GM18861 (cell line): Measurements from ENCODE around the gene TRIP13.
A peak's percentile ranks its signal among the peaks of the same experiment; 100 is the strongest.
"Not testable (repeated sequence)": the region's sequence is repeated elsewhere in the genome, so short reads cannot be mapped to it uniquely, and the experiment has no call there.

Experiments
- ATAC-seq: cut with Tn5 transposase; IDR thresholded peaks from one replicate; pipeline ENCODE4 v1.9.1; 2021; ENCODE audit not compliant: unreplicated experiment

The TRIP13 gene

DNA sequence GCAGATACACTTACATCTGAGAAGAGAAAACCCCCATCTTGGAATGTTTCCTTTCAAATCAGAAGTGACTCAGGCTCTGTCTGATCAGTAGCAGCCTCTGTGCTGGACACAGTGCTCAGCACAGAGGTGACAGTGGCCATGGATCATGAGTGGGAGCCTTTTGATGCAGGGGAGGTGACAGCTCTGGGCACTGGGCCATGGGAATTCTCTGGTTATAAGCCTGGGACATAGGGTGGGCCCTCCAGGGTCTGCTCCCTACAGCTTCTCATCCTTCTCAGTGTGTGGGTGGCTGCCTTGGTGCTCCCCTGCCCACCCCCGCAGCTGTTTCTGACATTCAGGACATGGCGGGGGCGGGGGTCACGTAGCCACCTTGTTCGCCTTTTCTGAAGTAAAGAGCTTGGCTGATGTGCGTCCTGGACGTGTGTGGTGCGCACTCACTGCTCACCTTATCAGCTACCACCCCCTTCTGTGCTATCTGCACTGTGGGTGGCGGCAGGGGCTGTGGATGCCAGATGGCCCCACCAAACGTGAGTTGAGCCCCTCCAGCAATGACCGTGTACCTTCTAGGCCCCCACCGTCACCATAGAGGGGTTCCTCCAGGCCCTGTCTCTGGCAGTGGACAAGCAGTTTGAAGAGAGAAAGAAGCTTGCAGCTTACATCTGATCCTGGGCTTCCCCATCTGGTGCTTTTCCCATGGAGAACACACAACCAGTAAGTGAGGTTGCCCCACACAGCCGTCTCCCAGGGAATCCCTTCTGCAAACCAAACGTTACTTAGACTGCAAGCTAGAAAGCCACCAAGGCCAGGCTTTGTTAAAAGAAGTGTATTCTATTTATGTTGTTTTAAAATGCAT, 24.0 kb downstream of the TRIP13 start:
- no peak for ATAC-seq

DNA sequence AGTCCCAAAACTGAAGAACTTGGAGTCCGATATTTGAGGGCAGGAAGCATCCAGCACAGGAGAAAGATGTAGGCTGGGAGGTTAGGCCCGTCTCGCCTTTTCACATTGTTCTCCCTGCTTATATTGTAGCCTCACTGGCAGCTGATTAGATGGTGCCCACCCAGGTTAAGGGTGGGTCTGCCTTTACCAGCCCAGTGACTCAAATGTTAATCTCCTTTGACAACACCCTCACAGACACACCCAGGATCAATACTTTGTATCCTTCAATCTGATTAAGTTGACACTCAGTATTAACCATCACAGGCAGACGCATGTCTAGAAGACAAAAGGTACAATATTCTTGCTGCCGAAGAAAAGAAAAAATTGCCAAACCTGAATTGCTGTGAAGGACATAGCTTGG, 26.0 kb downstream of the TRIP13 start:
- ATAC-seq, result not testable (repeated sequence)

DNA sequence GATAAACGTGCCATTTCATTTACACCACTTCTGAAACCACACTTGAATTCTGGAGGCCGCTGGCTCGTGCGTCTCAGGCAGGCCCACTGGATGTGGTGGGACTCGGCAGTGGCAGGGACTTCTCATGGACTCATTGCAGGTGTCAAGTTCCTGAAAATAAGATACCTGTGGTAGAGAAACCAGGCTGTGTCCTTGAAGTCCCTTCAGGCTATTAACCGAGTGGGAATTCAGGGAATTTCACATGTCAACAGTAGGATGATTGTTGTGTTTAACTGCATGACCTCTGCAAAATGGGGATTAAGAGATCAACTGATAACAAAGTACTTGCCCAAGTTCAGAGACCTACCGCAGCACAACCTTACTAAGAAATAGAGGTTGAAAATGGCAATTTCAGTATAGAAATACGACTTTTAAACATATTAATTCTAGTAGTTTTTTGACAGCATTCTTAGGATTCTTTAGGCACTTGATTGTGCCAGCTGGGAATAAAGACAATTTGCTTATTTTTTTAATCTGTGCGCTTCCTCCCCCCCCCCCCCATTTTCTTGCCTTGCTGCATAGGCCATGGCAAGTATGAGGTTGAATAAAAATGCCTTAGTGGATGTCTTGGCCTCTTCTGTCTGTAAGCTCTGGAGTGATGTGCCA, 26.8 kb downstream of the TRIP13 start:
- ATAC-seq, result no peak

DNA sequence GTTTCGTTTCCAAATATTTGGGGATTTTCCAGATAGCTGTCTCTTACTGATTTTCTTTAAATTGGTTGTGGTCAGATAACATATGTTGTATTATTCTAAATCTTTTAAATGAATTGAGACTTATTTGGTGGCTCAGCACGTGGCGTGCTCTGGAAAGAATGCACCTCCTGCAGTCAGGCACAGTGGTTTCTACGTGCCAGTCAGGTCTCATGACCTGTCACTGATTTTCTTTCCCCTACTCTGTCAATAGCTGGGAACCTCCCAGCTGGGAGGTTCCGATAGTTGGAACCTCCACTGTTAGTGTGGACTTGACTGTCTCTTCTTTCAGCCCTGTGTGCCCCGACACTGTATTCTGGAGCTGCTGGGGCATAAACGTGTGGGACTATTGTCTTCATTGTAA, 27.6 kb downstream of the TRIP13 start:
- no peak for ATAC-seq

DNA sequence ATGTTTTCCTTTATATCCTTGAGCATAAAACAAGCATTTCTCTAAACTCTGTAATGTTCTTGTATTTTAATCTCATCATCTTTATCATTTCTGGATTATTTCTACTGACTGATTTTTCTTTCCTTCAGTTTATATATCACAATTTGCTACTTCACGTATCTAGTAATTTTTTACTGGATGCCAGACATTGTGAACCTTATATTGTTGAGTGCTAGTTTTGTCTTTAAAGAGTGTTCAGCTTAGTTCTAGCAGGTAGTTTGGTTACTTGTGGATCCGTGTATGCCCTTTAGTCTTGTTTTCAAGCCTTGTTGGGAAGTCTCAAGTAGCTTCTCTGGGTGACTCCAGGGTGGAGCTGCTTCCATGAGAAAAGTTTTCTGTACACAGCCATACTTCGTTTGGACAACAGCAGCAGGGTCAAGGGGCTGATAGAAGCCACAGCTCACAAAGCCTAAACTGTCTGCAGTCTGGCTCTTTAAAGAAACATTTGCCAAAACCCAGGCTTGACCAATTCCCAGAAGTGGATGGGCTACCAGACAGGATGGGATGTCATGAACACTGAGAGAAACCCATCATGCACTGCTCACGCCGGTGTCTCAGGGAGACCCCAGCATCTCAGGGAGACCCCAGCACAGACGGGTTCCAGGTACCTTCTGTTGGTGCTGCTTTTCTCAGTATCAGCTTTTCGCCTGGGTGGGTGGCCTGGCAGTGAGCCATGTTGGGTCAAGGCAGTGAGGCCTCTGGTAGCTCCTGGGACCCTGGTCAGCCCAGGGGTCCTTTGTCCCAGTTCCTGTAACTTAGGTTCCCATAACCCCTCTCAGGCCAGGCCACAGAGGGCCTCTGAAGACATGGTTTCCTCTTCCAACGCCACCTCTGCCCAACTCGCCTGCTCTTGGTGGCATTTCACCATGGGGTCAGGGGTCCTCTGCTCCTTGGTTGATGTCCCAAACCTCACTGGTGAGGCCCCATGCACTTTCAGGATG, 29.1 kb downstream of the TRIP13 start:
- no peak for ATAC-seq

DNA sequence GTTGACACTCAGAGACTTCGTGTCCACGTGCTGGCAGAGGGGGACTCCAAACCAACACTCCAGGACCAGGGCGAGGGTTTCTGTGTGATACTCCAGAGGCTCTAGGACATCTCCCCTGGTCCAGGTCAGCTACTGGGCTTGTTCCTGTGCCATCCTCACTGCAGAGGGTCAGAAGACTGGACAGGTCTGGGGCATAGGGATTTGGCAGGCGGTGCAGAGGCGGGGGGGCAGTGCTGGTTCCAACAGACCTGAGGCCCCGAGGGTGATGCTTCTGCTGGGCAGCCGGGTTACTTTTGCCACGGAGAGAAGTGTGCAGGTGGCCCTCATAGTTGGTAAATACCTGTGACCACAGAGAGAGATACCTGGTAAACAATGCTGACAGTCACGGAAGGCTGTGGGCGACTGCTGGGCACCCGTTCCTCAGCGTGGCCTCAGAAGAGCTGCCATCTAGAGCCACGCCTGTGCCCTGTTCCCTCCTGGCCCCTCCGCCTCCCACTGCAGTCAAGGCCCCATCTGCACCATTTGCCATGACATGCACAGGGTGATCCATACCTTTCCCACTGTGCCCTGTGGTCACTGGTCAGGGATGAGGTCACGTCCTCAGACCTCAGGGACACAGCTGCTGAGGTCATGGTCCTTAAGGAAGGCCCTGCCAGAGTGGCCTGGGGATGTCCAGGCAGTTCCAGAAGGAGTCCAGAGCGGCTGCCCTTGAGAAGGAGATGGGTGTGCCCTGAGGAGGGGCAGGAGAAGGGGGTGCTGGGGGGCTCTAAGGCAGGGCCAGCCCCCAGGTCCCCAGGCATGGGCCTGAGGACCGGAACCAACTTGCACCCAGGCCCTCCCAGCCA, 30.0 kb downstream of the TRIP13 start:
- ATAC-seq, result no peak

DNA sequence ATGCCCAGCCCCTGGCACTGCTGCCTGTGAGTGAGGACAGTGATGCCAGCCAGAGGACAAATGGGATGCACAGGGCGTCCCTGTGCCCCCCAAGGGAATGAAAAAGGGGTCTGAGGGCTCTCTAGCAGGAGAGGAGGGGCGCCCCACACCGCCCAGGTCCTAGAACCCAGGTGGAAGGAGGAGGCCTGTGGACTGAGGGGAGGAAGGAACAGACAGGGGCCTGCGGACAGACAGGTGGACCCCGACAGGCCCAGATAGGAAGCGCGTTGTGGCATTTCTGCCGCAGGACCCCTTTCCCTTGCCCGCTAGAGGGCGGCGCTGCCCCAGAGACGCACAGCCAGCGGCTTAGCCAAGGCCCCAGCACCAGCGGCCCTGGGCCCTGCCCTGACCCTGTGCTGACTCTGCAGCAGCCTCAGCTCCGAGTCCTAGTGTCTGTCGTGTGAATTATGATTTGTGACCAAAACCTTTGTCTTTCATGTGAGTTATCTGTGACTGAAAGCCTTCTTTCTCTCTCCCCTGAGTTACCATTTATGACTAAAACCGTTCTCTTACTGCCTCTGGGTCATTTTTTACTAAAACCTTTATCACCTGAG, 30.7 kb downstream of the TRIP13 start:
- peak; percentile 68 for ATAC-seq

DNA sequence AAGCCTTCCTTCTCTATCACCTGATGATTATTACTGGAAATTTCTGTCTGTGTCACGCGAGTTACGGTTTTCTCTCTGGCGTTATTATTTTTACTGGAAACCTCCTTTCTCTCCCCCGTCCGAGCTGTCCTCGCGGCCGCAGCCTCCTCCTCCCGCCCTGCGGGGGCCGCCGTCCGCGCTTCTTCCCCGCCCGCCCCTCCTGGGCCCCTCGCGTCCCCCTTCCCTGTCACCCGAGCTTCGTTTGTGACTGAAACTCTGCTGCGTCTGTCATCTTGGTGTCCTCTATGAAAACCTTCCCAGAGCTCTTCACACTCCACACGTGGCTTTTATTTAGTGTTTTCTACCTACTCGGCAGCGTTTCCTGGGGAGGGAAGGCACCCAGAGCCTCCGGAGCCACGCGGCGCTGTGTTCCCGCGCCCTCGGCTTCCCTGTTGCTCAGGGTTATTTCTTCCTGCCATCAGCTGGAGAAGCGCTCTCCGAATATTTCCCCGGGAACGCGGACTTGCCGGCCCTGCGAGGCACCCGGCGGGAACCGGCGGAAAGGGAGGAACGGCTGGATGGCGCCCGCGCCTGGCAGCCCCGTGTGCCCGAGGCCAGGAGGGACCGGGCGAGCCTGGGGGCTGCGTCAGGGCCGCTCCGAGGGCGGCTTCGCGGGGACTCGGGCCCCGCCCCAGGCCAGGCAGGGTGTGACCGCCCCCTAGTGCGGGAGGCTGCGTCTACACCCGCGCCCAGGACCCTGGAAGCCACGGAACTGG, 33.9 kb downstream of the TRIP13 start:
- ATAC-seq, result no peak

DNA sequence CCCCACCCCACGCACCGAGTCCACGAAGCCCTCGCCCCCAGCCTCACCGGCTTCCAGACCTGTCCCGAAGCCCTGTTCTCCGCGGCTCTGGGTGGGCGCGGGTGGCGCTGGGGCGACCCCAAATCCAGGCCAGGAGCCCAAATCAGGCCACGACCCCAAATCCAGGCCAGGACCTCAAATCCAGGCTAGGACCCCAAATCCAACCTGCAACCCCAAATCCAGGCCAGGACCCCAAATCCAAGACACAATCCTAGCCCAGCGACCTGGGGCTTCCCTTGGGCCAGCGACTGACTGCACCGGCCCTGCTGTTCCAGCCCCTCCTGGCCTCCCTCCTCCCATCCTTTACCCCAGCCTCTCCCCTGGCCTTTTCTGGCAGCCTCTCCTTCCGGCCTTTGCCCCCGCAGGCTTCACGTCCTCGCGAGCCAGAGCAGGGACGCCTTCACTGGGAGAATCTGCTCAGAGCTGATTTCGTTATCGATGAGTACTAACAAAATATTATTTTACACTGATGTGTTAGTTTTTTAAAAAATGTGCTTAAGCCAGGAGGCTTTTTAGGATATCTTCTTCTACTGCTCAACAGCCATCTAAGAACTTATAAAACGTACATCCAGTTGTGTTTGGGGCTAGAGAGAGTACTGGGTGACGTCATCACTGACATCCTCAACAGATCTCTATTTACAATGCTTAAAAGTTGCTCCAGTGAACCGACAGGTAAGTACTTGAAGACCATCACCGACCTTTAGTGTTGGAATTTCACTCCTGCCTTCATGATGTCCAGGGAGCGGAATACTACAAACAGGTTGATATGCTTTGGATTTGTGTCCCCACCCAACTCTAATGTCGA, 34.7 kb downstream of the TRIP13 start:
- ATAC-seq, result no peak

DNA sequence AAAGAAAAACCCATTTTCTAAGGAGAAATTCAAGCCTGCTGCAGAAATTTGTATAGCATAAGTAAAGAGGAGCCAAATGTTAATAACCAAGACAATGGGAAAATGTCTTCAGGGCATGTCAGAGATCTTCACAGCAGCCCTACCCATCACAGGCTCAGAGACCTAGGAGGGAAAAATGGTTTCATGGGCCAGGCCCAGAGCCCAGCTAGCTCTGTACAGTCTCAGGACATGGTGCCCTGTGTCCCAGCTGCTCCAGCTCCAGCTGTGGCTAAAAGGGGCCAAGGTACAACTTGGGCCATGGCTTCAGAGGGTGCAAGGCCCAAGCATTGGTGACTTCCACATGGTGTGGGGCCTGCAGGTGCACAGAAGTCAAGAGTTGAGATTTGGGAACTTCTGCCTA, 36.5 kb downstream of the TRIP13 start:
- not testable (repeated sequence) for ATAC-seq

DNA sequence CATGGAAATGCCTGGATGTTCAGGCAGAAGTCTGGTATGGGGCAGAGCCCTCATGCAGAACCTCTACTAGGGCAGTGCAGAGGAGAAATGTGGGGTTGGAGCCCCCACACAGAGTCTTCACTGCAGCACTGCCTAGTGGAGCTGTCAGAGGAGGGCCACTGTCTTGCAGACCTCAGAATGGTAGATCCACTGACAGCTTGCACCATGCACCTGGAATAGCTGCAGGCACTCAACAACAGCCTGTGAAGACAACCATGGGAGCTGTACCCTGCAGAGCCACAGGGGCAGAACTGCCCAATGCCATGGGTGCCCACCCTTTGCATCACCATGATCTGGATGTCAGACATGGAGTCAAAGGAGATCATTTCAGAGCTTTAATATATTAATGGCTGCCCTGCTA, 36.9 kb downstream of the TRIP13 start:
- no peak for ATAC-seq

DNA sequence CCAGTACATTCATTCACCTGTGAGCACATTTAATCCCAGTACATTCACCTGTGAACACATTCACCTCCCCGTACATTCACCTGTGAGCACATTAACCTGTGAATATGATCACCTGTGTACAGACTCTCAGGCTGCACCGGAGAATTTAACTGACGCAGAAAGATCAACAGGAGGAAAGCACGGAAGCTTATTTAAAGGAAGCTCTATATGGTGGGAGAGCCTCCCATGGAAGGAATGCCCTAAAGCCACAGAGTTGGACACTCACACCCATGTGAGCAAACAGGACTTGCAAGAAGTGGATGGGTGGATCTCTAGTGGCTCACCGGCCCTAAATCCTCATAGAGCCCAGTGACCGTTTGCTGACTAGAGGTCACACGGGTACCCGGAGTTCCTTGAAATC, 38.2 kb downstream of the TRIP13 start:
- ATAC-seq, result no peak

DNA sequence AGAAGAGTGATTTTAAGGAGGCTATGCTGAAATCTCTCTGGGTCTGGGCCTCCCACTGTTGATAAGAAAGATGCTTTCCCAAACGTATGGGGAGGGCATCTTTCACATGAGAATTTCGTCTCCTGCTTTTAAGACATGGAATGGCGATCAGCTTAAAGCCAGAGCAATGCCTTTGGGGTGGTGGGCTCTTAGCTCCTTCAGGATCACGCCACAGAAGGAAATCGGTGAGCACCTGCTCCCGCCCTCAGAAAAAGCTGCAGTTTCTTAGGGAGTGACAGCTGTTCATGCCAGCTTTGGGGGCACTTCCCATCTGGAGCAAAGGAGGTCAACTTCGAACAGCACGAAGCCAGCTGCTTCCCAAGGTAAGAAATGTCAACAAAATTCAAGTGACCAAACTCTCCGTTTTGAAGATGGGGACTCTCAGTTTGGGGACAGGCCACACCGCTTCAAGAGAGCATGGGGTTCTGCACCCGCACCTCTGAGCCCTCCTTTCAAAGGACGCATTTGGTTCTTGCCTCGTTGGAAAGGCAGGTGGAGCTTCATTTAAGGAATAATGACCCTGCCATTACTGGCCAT, 39.0 kb downstream of the TRIP13 start:
- ATAC-seq, result no peak

DNA sequence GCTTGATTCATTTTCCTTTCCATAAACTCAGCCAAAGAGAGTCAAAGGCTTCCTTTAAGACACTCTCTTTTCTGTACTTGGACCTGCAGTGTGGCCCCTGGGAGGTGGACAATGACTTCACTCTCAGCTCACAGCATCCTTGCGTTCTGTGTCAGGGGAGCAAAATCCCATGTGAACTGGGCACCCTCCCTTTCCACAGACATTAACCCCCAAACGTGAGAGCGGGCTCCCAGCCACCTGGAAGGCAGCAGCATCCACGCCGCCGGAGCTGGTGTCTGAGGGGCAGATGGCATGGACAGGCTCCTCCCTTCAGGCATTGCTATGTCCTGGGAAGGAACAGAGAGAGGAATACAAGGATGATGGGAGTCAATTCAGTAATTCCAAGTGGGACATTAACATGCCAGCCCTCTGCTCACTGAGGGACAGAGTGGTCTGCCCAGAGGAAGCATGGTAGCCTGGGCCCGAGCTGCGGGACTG, 39.5 kb downstream of the TRIP13 start:
- no peak for ATAC-seq

DNA sequence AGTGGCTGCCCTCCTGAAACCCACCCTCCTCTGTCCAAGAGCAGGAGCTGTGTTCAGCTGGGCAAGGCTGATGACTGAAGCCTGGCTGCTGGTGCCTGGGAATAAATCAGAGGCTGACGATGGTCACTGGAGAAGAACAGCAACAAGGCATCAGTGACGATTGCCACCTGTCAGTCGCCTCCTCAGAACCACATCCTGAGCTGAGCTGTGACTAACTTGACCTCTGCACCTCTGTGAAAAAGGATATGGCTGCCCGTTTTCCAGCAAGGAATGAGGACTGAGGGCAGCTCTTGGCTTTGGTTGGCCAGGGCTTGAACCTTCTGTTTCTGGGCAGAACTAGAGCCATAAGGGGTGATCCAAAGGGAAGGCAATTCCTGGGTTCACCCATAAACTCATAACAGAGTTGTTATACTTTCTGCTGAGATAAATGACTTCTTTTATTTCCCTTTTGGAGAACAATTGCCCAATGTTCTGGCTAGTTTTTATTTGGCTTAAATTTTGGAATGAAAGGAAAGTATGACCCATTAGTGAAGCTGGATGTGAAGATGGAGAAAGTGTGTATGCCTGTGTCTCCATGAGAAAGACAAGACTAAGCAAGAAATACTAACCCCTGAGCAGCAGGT, 40.1 kb downstream of the TRIP13 start:
- no peak for ATAC-seq

DNA sequence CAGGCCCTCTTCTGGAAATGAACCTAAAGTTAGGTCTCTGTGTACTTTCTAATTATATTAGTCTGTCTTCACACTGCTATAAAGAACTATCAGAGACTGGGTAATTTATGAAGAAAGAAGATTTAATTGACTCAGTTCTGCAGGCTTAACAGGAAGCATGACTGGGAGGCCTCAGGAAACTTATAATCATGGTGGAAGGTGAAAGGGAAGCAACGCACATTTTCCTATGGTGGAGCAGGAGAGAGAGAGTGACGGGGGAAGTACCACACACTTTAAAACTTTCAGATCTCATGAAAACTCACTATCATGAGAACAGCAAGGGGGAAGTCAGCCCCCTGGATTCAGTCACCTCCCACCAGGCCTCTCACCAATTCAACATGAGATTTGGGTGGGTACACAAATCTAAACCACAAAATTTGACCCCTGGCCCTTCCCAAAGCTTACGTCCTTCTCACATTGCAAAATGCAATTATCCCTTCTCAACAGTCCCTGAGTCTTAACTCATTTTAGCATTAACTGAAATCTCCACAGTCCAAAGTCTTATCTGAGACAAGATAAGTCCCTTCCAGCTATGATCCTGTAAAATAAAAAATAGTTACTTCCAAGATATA, 40.7 kb downstream of the TRIP13 start:
- ATAC-seq, result no peak

DNA sequence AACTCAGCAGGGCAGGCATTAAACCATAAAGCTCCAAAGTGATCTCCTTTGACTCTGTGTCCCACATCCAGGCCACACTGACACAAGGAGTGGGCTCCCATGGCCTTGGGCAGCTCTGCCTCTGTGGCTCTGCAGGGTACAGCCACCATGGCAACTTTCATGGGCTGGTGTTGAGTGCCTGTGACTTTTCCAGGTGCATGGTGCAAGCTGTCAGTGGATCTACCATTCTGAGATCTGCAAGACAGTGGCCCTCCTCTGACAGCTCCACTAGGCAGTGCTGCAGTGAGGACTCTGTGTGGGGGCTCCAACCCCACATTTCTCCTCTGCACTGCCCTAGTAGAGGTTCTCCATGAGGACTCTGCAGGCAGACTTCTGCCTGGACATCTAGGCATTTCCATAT, 41.3 kb downstream of the TRIP13 start:
- ATAC-seq, result not testable (repeated sequence)
